GM19463 (cell line): Measurements from ENCODE around the gene SREK1IP1.
"Not testable (repeated sequence)": the region's sequence is repeated elsewhere in the genome, so short reads cannot be mapped to it uniquely, and the experiment has no call there.

Experiments used
- ATAC-seq: cut with Tn5 transposase; IDR thresholded peaks from one replicate; pipeline ENCODE4 v1.9.1; 2021; ENCODE audit warnings: mild to moderate bottlenecking, moderate library complexity; ENCODE audit not compliant: unreplicated experiment

SREK1IP1 gene

DNA sequence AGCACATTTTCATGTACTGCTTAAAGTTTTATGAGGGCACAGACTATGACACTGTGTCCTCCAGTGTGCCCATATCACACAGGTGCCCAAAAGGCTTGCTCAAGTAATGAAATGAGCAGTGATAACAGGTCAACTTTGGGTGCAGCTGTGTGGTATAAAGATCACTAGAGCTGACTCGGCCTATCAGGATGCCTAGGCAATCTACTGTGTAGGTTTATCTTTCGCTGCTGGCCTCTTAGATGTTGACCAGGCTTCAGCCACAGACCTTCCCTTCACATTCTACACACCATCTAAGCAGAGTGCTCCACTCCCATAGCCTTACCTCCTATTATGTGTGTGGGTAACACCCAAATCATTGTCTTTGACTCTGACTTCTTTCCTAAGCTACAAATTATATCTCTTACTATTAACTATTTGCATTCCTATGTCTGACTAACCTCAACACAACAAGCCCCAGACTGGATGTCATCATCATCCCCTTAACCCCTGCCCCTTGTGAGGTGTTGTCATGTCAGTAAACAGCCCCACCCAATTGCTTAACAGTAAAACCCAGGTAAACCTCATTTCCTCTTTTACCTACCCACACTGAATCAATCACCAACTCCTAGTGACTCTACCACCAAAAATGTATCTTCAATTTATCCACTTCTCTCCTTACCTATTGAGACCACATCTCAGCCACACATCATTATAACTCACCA is 2.5 kb downstream of the SREK1IP1 start:
- ATAC-seq: no peak

DNA sequence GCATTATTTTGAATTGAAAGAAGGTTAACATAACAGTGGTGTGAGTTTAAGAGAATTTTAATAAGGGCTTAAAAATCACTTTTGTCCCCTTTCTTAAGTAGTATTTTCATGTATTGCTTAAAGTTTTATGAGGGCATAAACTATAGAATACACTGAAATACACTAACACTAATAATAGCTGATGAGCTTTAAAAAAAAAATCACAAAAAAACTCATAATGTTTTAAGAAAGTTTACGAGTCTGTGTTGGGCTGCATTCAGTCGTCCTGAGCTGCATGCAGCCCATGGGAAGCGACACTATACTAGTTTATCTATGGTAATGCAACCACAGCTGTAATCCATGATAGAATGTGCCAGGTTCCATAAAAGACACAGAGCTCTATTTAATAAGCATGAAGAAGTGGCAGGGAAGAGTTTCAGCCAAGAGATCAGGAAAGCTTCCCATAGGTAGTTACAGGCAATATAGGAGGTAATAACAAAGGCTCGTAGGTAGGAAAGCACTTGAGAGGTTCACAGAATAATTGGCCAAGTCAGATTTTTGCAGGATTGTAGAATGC is 4.5 kb downstream of the SREK1IP1 start:
- ATAC-seq: no peak

GRCh38 chr5:64759960-64760660 is 8.4 kb downstream of the SREK1IP1 start:
- ATAC-seq: no peak

- no peak for ATAC-seq
These were observed 9.6 kb downstream of the SREK1IP1 start for GRCh38 chr5:64758901-64759300.

GRCh38 chr5:64754066-64754465 is 14.4 kb downstream of the SREK1IP1 start:
- ATAC-seq: no peak

GRCh38 chr5:64749385-64749784 is 19.1 kb downstream of the SREK1IP1 start:
- ATAC-seq: no peak

- no peak for ATAC-seq
These were observed 22.0 kb downstream of the SREK1IP1 start for GRCh38 chr5:64746446-64746845.

GRCh38 chr5:64744914-64745313 is 23.6 kb downstream of the SREK1IP1 start:
- ATAC-seq: no peak

- ATAC-seq: no peak
These were observed 25.7 kb downstream of the SREK1IP1 start for GRCh38 chr5:64742821-64743220.

DNA sequence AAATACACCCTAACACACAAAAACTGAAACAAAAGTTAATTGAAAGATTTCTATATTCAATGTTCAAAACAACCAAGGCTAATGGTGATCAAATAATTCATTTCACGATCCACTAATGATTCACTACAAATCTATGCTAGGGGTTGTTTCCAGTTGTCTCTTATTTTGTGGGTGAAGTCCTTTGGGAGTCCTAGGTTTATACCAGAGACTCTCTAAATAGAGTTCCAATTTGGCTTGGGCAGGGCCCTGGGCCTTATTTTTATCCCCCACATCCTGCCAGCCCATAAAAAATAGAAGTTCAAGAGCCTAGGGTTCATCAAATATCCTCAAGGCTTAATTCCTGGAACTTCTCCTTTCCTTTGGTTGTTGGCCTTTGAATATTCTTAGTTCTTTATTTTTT is 26.1 kb downstream of the SREK1IP1 start:
- no peak for ATAC-seq

GRCh38 chr5:64727150-64727549 is 41.3 kb downstream of the SREK1IP1 start:
- no peak for ATAC-seq

GRCh38 chr5:64722588-64722987 is 45.9 kb downstream of the SREK1IP1 start:
- no peak for ATAC-seq

- ATAC-seq: not testable (repeated sequence)
These were observed 54.0 kb downstream of the SREK1IP1 start for GRCh38 chr5:64714495-64714894.

GRCh38 chr5:64707191-64707590 is 61.3 kb downstream of the SREK1IP1 start:
- ATAC-seq: no peak

DNA sequence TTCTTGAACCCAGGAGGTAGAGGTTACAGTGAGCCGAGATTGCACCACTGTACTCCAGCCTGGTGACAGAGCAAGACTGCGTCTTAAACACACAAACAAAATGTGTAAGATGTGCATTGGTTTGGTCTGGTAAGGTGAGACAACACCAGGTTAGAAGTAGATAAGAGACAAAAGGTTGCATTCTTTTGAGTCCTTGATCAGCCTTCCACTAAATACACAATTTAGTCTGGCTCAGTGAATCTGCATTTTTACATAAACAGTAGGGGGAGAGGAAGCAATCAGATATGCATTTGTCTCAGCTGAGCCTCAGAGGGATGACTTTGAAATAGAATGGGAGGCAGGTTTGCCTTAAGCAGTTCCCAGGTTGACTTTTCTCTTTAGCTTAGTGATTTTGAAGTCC is 62.4 kb downstream of the SREK1IP1 start:
- not testable (repeated sequence) for ATAC-seq

DNA sequence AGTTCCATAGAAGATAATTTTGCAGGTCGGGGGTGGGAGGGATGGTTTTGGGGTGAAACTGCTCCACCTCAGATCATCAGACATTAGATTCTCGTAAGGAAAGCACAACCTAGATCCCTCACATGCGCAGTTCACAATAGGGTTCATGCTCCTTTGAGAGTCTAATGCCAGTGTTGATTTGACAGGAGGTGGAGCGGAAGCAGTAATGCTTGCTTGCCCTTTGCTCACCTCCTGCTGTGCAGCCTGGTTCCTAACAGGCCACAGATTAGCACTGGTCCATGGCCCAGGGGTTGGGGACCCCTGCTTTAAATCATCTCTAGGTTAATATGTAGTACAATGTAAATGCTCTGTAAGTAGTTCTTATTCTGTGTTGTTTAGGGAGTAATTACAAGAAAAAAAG is 67.7 kb downstream of the SREK1IP1 start:
- no peak for ATAC-seq

DNA sequence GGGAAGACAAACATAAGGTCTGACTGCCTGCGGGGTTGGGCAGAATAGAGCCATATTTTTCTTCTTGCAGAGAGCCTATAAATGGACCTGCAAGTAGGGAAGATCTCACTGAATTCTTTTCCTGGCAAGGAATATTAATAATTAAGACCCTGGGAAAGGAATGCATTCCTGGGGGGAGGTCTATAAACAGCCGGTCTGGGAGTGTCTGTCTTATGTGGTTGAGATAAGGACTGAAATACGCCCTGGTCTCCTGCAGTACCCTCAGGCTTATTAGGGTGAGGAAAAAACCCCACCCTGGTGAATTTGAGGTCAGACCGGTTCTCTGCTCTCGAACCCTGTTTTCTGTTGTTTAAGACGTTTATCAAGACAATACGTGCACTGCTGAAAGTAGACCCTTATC is 72.1 kb downstream of the SREK1IP1 start:
- not testable (repeated sequence) for ATAC-seq

GRCh38 chr5:64693636-64694035 is 74.9 kb downstream of the SREK1IP1 start:
- no peak for ATAC-seq

GRCh38 chr5:64691291-64691690 is 77.2 kb downstream of the SREK1IP1 start:
- ATAC-seq: no peak

DNA sequence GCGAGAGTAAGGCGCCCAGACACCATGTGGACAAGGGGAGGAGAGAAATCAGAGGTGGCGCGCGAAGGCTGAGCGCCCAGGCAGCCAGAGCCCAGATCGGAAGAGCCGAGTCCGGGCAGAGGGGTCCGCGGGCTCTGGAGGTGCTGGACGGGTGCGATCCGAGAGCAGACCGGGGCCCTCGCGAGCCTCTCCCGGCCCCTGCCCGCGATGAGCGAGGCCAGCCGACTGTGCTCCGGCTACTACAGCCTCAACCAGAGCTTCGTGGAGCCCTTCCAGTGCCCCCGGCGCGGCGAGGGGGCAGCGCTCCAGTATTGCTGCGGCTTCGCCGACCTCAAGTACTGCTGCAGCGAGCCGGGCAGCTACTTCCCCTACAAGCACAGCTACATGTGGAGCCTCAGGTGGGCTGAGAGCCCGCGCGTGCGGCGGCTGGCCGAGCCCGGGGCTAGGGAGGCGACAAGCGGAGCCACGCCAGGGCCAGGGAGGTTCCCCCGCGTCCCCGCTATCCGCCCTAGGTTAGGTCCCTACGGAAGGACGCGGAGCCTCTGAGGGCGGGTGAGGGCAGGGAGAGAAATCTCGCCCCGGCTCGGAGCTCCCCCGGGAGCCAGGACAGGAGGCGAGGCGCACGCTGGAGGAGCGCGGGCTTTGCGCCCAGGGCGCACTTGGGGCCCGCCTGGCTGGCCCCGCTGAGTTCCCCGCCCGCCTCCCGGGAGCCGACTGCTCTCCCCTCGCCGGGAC is 77.9 kb downstream of the SREK1IP1 start, which contains the start of gene SHISAL2B:
Gene SHISAL2B (plus strand): TSS at position 87 of the 735 bp plus-strand sequence. CDS start 121 bp downstream, at position 208.
- no peak for ATAC-seq

- no peak for ATAC-seq
These were observed 78.4 kb downstream of the SREK1IP1 start for GRCh38 chr5:64690104-64690416.

DNA sequence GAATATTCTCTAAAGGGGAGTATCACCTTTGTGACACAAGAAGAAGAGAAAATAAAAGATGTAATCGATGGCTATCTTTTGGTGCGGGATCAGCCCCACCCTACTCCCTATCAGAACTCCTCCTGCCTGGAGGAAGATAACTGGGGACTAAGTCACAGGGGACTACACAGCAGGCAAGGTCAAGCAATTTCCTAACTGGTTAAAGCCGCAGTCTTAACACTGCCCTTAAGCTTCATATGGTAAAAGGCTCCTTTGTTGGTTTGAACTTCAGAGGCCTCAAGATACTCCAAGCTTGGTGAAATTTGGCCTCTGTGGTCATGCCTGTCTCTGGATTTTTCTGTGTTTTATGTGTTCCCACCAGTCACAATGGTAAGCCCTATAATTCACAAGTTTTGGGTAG is 79.5 kb downstream of the SREK1IP1 start:
- ATAC-seq: no peak
